Activated B cell treated with CpG ODN at 0.5 μM for 24 hours (primary cell): ENCODE measurements around the gene NAA25. TPM values are rescaled to one million over a fixed set of nuclear protein-coding genes. Genes with fewer than 3 reads are reported as not detected.

ENCODE experiments used
- ATAC-seq: fragments of 200-7000 bp; cut with Tn5 transposase; one replicate; pipeline ENCODE4 v1.10.0; 2021; ENCODE audit warnings: low read depth, mild to moderate bottlenecking, moderate library complexity
- CTCF ChIA-PET: fragments of 350-600 bp; sonication (Branson Sonifier 250); formaldehyde crosslinking; loops from one replicate; lab custom pipeline; 2021; ENCODE audit warnings: antibody characterized with exemption; lab: Charles Lee
- POLR2A ChIA-PET: fragments of 350-600 bp; sonication (Branson Sonifier 250); formaldehyde crosslinking; loops from one replicate; lab custom pipeline; 2021; ENCODE audit warnings: antibody characterized with exemption; lab: Charles Lee
- DNase-seq: peaks from one replicate; pipeline ENCODE4 v3.0.0; 2022
- H3K27ac Mint-ChIP-seq: one replicate; pipeline ENCODE4 v1.8.0; 2020; ENCODE audit warnings: mixed read lengths
- H3K27me3 Mint-ChIP-seq: one replicate; pipeline ENCODE4 v1.8.0; 2021; ENCODE audit warnings: mixed read lengths
- H3K36me3 Mint-ChIP-seq: one replicate; pipeline ENCODE4 v1.8.0; 2021; ENCODE audit warnings: low read depth, mixed read lengths
- H3K4me1 Mint-ChIP-seq: one replicate; pipeline ENCODE4 v1.8.0; 2021; ENCODE audit warnings: mixed read lengths
- H3K4me3 Mint-ChIP-seq: one replicate; pipeline ENCODE4 v1.8.0; 2020; ENCODE audit warnings: mild to moderate bottlenecking, mixed read lengths
- H3K9me3 Mint-ChIP-seq: one replicate; pipeline ENCODE4 v1.8.0; 2020; ENCODE audit warnings: mixed read lengths
- CTCF ChIP-seq: fragments of 200-600 bp; IDR thresholded peaks from one replicate; pipeline ENCODE4 v1.8.0; 2022; ENCODE audit warnings: antibody characterized with exemption, mild to moderate bottlenecking
- intact Hi-C: fragments of 100-400 bp; cut with micrococcal nuclease; formaldehyde crosslinking; loops from one replicate; pipeline ENCODE4 v1.15.1; 2024
- total RNA-seq: library from RNA; stranded (reverse); gene quantifications from 2 replicates; pipeline ENCODE4 v1.2.3, GENCODE V29; 2022

The NAA25 gene
- total RNA-seq, 1 donor from 2014 or later = 52.7 TPM

- no peak overlapping the region for H3K27ac Mint-ChIP-seq
Observed at GRCh38 chr12:111980598-111980997, 128.0 kb downstream of the NAA25 start.

GRCh38 chr12:111978545-111978944 lies 130.0 kb downstream of the NAA25 start:
- DNase-seq (no peak), ATAC-seq (no peak)
- intact Hi-C loops = no loop called here
- ChIA-PET CTCF (no interaction called here), POLR2A (no interaction called here)
- Mint-ChIP-seq H3K27ac (no peak overlapping the region), H3K4me3 (no peak overlapping the region), H3K9me3 (no peaks in the 10 kb centered on the region), H3K27me3 (no peaks in the 10 kb centered on the region), H3K36me3 (peaks cover 8% of the 10 kb centered on the region), H3K4me1 (no peaks in the 10 kb centered on the region)
- TF ChIP-seq CTCF = no peak

More at GRCh38 chr12:111980598-111980997, 128.0 kb downstream of the NAA25 start:
- no peak overlapping the region for H3K4me3 Mint-ChIP-seq
- no peak for ATAC-seq
- H3K9me3 Mint-ChIP-seq = no peaks in the 10 kb centered on the region
- intact Hi-C loops = no loop called here
- H3K36me3 Mint-ChIP-seq = peaks cover 8% of the 10 kb centered on the region
- no peak for TF ChIP-seq CTCF
- POLR2A ChIA-PET = no interaction called here
- CTCF ChIA-PET = no interaction called here
- no peaks in the 10 kb centered on the region for H3K4me1 Mint-ChIP-seq
- no peak for DNase-seq
- no peaks in the 10 kb centered on the region for H3K27me3 Mint-ChIP-seq

- H3K36me3 Mint-ChIP-seq = peaks cover 12% of the 10 kb centered on the region
- CTCF ChIA-PET = no interaction called here
- intact Hi-C loops = no loop called here
Observed at GRCh38 chr12:111976860-111977259, 131.7 kb downstream of the NAA25 start.

More at GRCh38 chr12:111976860-111977259, 131.7 kb downstream of the NAA25 start:
- Mint-ChIP-seq H3K27me3 (no peaks in the 10 kb centered on the region), H3K4me1 (no peaks in the 10 kb centered on the region), H3K9me3 (no peaks in the 10 kb centered on the region), H3K4me3 (no peak overlapping the region), H3K27ac (no peak overlapping the region)
- DNase-seq (no peak), ATAC-seq (no peak)
- POLR2A ChIA-PET = interaction anchor here (1.2 kb wide), 1 partner anchor 37 kb away, joined by 3 read pairs; no protein-coding TSS in a partner anchor
- no peak for TF ChIP-seq CTCF

Other genes starting within 250 kb of the NAA25 start
- gene TMEM116, start 95.6 kb downstream of the NAA25 start, total RNA-seq = 6.4 and 10.5 TPM in 2 replicates
- 133 and 135 TPM in 2 replicates for gene ERP29, start 95.4 kb downstream of the NAA25 start, total RNA-seq
- gene TRAFD1, start 16.8 kb upstream of the NAA25 start, total RNA-seq = 47.8 and 51.0 TPM in 2 replicates